ENCODE data around the gene DAPK2.

DNA sequence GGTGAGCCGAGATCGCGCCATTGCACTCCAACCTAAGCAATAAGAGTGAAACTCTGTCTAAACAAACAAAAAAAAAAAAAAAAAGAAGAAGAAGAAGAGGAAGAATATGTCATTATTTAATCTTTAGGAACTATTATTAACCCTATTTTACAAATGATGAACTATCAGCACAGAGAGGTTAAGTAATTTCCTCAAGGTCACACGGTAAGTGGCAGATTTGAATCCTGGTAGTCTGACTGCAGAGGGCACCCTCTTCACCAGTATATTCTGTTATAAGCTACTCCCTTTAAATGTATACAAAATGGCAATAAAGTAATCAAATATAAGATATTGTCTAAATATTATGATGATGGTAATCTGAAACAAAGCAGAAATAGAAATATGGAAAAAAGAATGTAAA lies 135.1 kb downstream of the DAPK2 start:
- TF ChIP-seq, protein P1, sequence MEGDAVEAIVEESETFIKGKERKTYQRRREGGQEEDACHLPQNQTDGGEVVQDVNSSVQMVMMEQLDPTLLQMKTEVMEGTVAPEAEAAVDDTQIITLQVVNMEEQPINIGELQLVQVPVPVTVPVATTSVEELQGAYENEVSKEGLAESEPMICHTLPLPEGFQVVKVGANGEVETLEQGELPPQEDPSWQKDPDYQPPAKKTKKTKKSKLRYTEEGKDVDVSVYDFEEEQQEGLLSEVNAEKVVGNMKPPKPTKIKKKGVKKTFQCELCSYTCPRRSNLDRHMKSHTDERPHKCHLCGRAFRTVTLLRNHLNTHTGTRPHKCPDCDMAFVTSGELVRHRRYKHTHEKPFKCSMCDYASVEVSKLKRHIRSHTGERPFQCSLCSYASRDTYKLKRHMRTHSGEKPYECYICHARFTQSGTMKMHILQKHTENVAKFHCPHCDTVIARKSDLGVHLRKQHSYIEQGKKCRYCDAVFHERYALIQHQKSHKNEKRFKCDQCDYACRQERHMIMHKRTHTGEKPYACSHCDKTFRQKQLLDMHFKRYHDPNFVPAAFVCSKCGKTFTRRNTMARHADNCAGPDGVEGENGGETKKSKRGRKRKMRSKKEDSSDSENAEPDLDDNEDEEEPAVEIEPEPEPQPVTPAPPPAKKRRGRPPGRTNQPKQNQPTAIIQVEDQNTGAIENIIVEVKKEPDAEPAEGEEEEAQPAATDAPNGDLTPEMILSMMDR (conservative IDR thresholded peaks at IDR 0.05 in 1 of 2, IDR thresholded peaks at IDR 0.05 in 1 of 2; ENCODE audit: extremely low read depth in 1 of 2, insufficient read depth in 1 of 2, low read depth in 1 of 2, low read length in 2 of 2) = no peak
- TF ChIP-seq EZH2 (IDR thresholded peaks at IDR 0.05; ENCODE audit: borderline replicate concordance, low read length) = no peak
